Measurements from ENCODE around the gene PDGFD. TPM values are rescaled to one million over a fixed set of nuclear protein-coding genes. Genes with fewer than 3 reads are reported as not detected.

Gene PDGFD
- total and polyA plus RNA-seq, 2 donors (not counting 3 experiments of a cell fraction or from before 2014, with no cell fraction given), result 6.3 to 13.1 TPM

GRCh38 chr11:104159356-104159755 is 4.6 kb downstream of the PDGFD start:
- POLR2A ChIA-PET, result no interaction called here
- TF ChIP-seq EZH2 (IDR thresholded peaks at IDR 0.05; ENCODE audit: borderline replicate concordance, low read depth, low read length, severe bottlenecking), result no peak
- TF ChIP-seq MAX (IDR thresholded peaks at IDR 0.05; ENCODE audit: insufficient read depth, insufficient read length), result no peak
- no peak for TF ChIP-seq MYC (IDR thresholded peaks at IDR 0.05; ENCODE audit: low read depth, low read length)
- no peak for TF ChIP-seq JUN (IDR thresholded peaks at IDR 0.05; ENCODE audit: borderline replicate concordance, insufficient read depth, insufficient read length, low read depth)
- no peak for TF ChIP-seq GATA2 (IDR thresholded peaks at IDR 0.05; ENCODE audit: insufficient read depth, insufficient read length, low read depth, low read length)
- Histone ChIP-seq H3K79me2 (ENCODE audit: control insufficient read depth, insufficient read depth, low read length) (no peaks in the 10 kb centered on the region), H3K9ac (replicated peaks; ENCODE audit: extremely low read depth, insufficient read depth, low read length) (no peak overlapping the region), H3K9me1 (replicated peaks; ENCODE audit: control insufficient read depth, extremely low read depth, insufficient read depth, low read length) (no peaks in the 10 kb centered on the region), H3K4me3 (replicated peaks in 1 of 3; ENCODE audit: insufficient read depth in 1 of 3, low read depth in 1 of 3, low read length in 3 of 3) (no peak overlapping the region), H3K27ac (ENCODE audit: insufficient read depth, low read depth, low read length) (no peak overlapping the region), H2AFZ (ENCODE audit: low read depth, low read length) (no peak overlapping the region), H4K20me1 (replicated peaks; ENCODE audit: control insufficient read depth, extremely low read depth, insufficient read depth, low read length) (no peaks in the 10 kb centered on the region), H3K27me3 (ENCODE audit: control insufficient read depth in 2 of 2, insufficient read depth in 2 of 2, low read length in 2 of 2) (no peaks in the 10 kb centered on the region), H3K4me1 (ENCODE audit: control insufficient read depth, extremely low read depth, insufficient read depth, low read length) (peaks cover 9% of the 10 kb centered on the region), H3K4me2 (ENCODE audit: insufficient read depth, low read length) (no peak overlapping the region), H3K9me3 (replicated peaks; ENCODE audit: control insufficient read depth, insufficient read depth, low read length) (no peaks in the 10 kb centered on the region), H3K36me3 (ENCODE audit: control insufficient read depth in 2 of 2, extremely low read depth in 1 of 2, insufficient read depth in 2 of 2, low read length in 2 of 2) (no peaks in the 10 kb centered on the region)
- intact Hi-C loops (cut with micrococcal nuclease), result loop anchor here (10.0 kb wide), 3 partner anchors 835 to 1055 kb away; partner anchors contain the start of gene DYNC2H1
- no TSS peak for BruUV-seq (replicated peaks)
- dilution Hi-C loops (cut with MboI; ENCODE audit: extremely low pct_ligation_motif_present, low sequenced_read_pairs), result no loop called here
- DNase-seq (ENCODE audit: low read depth, low spot score) (no peak), FAIRE-seq (no peak)
- CTCF ChIA-PET, result no interaction called here

- dilution Hi-C loops (cut with MboI; ENCODE audit: extremely low pct_ligation_motif_present, low sequenced_read_pairs), result no loop called here
- Histone ChIP-seq H3K36me3 (ENCODE audit: control insufficient read depth in 2 of 2, extremely low read depth in 1 of 2, insufficient read depth in 2 of 2, low read length in 2 of 2) (no peaks in the 10 kb centered on the region), H3K27ac (ENCODE audit: insufficient read depth, low read depth, low read length) (no peak overlapping the region), H3K9ac (replicated peaks; ENCODE audit: extremely low read depth, insufficient read depth, low read length) (no peak overlapping the region), H3K9me1 (replicated peaks; ENCODE audit: control insufficient read depth, extremely low read depth, insufficient read depth, low read length) (no peaks in the 10 kb centered on the region), H3K4me3 (replicated peaks in 1 of 3; ENCODE audit: insufficient read depth in 1 of 3, low read depth in 1 of 3, low read length in 3 of 3) (no peak overlapping the region), H3K4me1 (ENCODE audit: control insufficient read depth, extremely low read depth, insufficient read depth, low read length) (peaks cover 6% of the 10 kb centered on the region), H3K9me3 (replicated peaks; ENCODE audit: control insufficient read depth, insufficient read depth, low read length) (no peaks in the 10 kb centered on the region), H2AFZ (ENCODE audit: low read depth, low read length) (no peak overlapping the region), H3K79me2 (ENCODE audit: control insufficient read depth, insufficient read depth, low read length) (no peaks in the 10 kb centered on the region), H3K4me2 (ENCODE audit: insufficient read depth, low read length) (no peak overlapping the region), H3K27me3 (ENCODE audit: control insufficient read depth in 2 of 2, insufficient read depth in 2 of 2, low read length in 2 of 2) (no peaks in the 10 kb centered on the region), H4K20me1 (replicated peaks; ENCODE audit: control insufficient read depth, extremely low read depth, insufficient read depth, low read length) (no peaks in the 10 kb centered on the region)
- ChIA-PET POLR2A (no interaction called here), CTCF (interaction anchor here (1.4 to 2.7 kb wide), 2 partner anchors 8 to 473 kb away, joined by 5 to 15 read pairs; partner anchors contain the start of gene PDGFD)
- no TSS peak for BruUV-seq (replicated peaks)
- intact Hi-C loops (cut with micrococcal nuclease), result loop anchor here (10.0 kb wide), 3 partner anchors 831 to 1051 kb away; partner anchors contain the start of gene DYNC2H1
- FAIRE-seq, result no peak
- TF ChIP-seq GATA2 (IDR thresholded peaks at IDR 0.05; ENCODE audit: insufficient read depth, insufficient read length, low read depth, low read length), result no peak
- TF ChIP-seq FOS (IDR thresholded peaks at IDR 0.05; ENCODE audit: borderline replicate concordance, insufficient read depth, low read length), result no peak
- TF ChIP-seq JUN (IDR thresholded peaks at IDR 0.05; ENCODE audit: borderline replicate concordance, insufficient read depth, insufficient read length, low read depth), result no peak
- TF ChIP-seq POLR2A (IDR thresholded peaks at IDR 0.05; ENCODE audit: low read depth, low read length), result no peak
- no peak for TF ChIP-seq POLR2AphosphoS5 (IDR thresholded peaks at IDR 0.05; ENCODE audit: insufficient read depth, low read depth, low read length)
- TF ChIP-seq MYC (IDR thresholded peaks at IDR 0.05; ENCODE audit: low read depth, low read length), result no peak
- no peak for TF ChIP-seq MAX (IDR thresholded peaks at IDR 0.05; ENCODE audit: insufficient read depth, insufficient read length)
- no peak for TF ChIP-seq EZH2 (IDR thresholded peaks at IDR 0.05; ENCODE audit: borderline replicate concordance, low read depth, low read length, severe bottlenecking)
- DNase-seq (ENCODE audit: low read depth, low spot score), result no peak
Measured at GRCh38 chr11:104155375-104155774, 8.6 kb downstream of the PDGFD start.

Data from endothelial cell of umbilical vein (primary cell).